ENCODE results near the gene ZCCHC2.

DNA sequence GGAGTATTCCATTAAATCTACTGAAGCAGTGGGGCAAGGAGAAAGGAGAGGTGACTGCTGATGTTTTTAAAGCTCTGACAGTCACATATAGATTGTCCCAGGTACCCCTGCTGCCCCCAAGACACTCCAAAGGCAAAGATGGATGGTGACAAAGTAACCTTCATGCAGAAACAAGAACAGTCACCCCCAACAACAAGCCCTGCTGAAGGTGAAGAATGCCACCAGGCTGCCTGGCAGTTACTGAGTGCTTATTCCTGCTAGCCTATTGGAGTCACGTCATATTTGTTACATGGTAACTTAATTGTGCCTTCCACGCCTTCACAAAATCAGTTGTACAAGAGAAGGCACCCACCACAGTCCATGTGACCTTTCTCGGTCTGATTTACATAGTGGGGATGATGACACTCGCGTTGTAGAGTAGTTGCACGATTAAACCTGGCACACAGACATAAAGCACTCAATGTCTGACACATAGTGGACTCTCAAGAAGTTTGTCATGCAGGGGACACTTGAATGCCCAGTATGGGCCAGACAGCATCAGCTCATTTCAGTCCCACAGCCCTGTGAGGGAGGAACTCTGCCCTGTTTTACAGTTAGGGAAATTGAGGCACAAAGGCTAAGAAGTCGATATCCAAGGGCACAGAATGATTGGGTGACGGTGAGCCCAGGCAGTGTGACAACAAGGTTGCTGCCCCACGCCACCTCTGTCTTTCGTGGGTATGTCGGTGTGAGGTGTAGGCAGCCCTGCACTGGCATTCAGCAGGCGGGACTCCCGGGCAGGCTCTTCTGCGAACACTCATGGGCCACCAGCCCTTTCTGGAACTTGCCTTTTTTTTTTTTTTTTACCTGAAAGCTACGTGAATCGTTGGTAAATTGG, 62.7 kb downstream of the ZCCHC2 start:
- TF ChIP-seq, protein P1, sequence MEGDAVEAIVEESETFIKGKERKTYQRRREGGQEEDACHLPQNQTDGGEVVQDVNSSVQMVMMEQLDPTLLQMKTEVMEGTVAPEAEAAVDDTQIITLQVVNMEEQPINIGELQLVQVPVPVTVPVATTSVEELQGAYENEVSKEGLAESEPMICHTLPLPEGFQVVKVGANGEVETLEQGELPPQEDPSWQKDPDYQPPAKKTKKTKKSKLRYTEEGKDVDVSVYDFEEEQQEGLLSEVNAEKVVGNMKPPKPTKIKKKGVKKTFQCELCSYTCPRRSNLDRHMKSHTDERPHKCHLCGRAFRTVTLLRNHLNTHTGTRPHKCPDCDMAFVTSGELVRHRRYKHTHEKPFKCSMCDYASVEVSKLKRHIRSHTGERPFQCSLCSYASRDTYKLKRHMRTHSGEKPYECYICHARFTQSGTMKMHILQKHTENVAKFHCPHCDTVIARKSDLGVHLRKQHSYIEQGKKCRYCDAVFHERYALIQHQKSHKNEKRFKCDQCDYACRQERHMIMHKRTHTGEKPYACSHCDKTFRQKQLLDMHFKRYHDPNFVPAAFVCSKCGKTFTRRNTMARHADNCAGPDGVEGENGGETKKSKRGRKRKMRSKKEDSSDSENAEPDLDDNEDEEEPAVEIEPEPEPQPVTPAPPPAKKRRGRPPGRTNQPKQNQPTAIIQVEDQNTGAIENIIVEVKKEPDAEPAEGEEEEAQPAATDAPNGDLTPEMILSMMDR (IDR thresholded peaks at IDR 0.05 in 4 of 5, conservative IDR thresholded peaks at IDR 0.05 in 1 of 5): no peak
- no peak for TF ChIP-seq POLR2A (IDR thresholded peaks at IDR 0.05)
